MCF 10A (cell line): Measurements from ENCODE around the gene HSD3B7. TPM values are rescaled to one million over a fixed set of nuclear protein-coding genes. Genes with fewer than 3 reads are reported as not detected.
A peak's percentile ranks its signal among the peaks of the same experiment; 100 is the strongest.

Experiments used
- BruUV-seq: library from RNA; stranded (reverse); fragments of 400-500 nt; replicated peaks from 2 replicates; lab custom pipeline; 2021; lab: Mats Ljungman, UMichigan
- CTCF ChIA-PET: fragments of 300-600 bp; sonication (Branson Sonifier 250); formaldehyde crosslinking; extraction: SDS; loops from one replicate; lab custom pipeline; 2021; ENCODE audit warnings: antibody characterized with exemption, inconsistent platforms; lab: Yijun Ruan, JAX
- POLR2A ChIA-PET: fragments of 300-600, 350-650 bp; sonication (Branson Sonifier 250); formaldehyde crosslinking; extraction: SDS; loops from one replicate; lab custom pipeline; 2020; ENCODE audit warnings: antibody characterized with exemption, inconsistent platforms; lab: Yijun Ruan, JAX
- DNase-seq: peaks from one replicate; pipeline ENCODE4 v3.0.0-alpha.2; 2018; ENCODE audit not compliant: unreplicated experiment
- H3K27ac Mint-ChIP-seq: one replicate; pipeline ENCODE4 v1.8.0; 2022; ENCODE audit warnings: mild to moderate bottlenecking, low read depth, mixed read lengths; ENCODE audit not compliant: unreplicated experiment
- H3K27me3 Mint-ChIP-seq: one replicate; pipeline ENCODE4 v1.8.0; 2022; ENCODE audit warnings: mixed read lengths; ENCODE audit not compliant: insufficient read depth, unreplicated experiment
- H3K36me3 Mint-ChIP-seq: one replicate; pipeline ENCODE4 v1.8.0; 2022; ENCODE audit warnings: mild to moderate bottlenecking, moderate library complexity, mixed read lengths; ENCODE audit not compliant: insufficient read depth, unreplicated experiment
- H3K4me1 Mint-ChIP-seq: one replicate; pipeline ENCODE4 v1.8.0; 2022; ENCODE audit warnings: mixed read lengths; ENCODE audit not compliant: insufficient read depth, unreplicated experiment
- H3K4me3 Mint-ChIP-seq: one replicate; pipeline ENCODE4 v1.8.0; 2022; ENCODE audit warnings: mild to moderate bottlenecking, moderate library complexity, mixed read lengths; ENCODE audit not compliant: unreplicated experiment
- H3K9me3 Mint-ChIP-seq: one replicate; pipeline ENCODE4 v1.8.0; 2022; ENCODE audit warnings: mixed read lengths; ENCODE audit not compliant: unreplicated experiment
- intact Hi-C: fragments of 100-400 bp; cut with micrococcal nuclease; formaldehyde crosslinking; loops from 2 replicates; pipeline ENCODE4 v1.14.1; 2022
- total RNA-seq: library from RNA; stranded (reverse); gene quantifications from 2 replicates; pipeline ENCODE4 v1.2.3, GENCODE V29; 2022
- TF ChIP-seq, protein P1 (sequence below): fragments of 200-600 bp; IDR thresholded peaks from one replicate; pipeline ENCODE4 v1.8.0; 2022; ENCODE audit warnings: antibody characterized with exemption, mild to moderate bottlenecking; ENCODE audit not compliant: unreplicated experiment

HSD3B7 gene
- total RNA-seq, 1 experiment from 2014 or later = 5.0 TPM

DNA sequence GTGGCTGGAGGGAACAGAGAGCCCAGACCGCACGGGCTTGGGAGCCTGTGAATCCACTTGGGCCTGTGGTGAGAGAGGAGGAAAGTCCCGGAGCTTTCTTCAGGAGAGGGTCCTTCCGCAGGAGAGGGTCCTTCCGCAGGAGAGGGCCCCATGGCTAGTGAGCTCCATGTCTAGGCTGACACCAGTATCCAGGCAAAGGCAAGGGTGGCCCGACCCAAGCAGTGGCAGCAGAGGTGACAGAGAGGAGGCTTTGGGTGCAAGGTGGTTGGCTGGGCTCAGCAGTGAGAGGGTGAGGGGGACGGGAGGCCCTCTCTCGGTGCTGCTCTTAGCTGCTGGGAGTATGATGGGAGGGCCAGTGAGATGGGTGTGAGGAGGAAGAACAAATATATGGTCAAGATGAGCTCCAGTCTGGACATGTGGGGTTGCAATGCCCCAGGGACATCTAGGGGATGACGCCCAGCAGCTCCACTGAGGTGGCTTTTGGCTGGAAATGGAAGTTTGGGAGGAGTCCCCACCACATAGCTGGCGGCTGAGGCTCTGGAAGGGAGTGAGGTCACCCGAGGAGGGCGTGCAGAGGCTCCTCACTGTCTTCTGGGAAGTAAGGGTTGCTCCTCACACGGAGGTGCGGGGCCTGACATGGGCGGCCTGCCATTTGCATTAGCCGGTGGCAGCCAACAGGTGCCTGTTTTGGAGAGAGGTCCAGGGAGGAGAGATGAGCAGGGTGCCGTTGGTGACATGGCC lies 2.3 kb upstream of the HSD3B7 start:
- Mint-ChIP-seq H3K4me3 (no peak overlapping the region), H3K4me1 (peaks cover 5% of the 10 kb centered on the region), H3K27me3 (no peaks in the 10 kb centered on the region), H3K27ac (peak overlapping the region; percentile 35), H3K9me3 (no peaks in the 10 kb centered on the region), H3K36me3 (peaks cover 49% of the 10 kb centered on the region)
- DNase-seq = no peak
- ChIA-PET POLR2A (interaction anchor here (0.6 to 2.7 kb wide), 3 partner anchors 33 to 891 kb away, joined by 3 to 9 read pairs (median 3); partner anchors contain the start of gene STX4), CTCF (interaction anchor here (0.6 to 4.1 kb wide), 19 partner anchors 12 to 886 kb away, joined by 3 to 44 read pairs (median 4); partner anchors contain the start of genes VKORC1, ZNF646, ZNF668 and ZNF843)
- no TSS peak for BruUV-seq
- TF ChIP-seq, protein P1, sequence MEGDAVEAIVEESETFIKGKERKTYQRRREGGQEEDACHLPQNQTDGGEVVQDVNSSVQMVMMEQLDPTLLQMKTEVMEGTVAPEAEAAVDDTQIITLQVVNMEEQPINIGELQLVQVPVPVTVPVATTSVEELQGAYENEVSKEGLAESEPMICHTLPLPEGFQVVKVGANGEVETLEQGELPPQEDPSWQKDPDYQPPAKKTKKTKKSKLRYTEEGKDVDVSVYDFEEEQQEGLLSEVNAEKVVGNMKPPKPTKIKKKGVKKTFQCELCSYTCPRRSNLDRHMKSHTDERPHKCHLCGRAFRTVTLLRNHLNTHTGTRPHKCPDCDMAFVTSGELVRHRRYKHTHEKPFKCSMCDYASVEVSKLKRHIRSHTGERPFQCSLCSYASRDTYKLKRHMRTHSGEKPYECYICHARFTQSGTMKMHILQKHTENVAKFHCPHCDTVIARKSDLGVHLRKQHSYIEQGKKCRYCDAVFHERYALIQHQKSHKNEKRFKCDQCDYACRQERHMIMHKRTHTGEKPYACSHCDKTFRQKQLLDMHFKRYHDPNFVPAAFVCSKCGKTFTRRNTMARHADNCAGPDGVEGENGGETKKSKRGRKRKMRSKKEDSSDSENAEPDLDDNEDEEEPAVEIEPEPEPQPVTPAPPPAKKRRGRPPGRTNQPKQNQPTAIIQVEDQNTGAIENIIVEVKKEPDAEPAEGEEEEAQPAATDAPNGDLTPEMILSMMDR = no peak
- intact Hi-C loops = no loop called here

DNA sequence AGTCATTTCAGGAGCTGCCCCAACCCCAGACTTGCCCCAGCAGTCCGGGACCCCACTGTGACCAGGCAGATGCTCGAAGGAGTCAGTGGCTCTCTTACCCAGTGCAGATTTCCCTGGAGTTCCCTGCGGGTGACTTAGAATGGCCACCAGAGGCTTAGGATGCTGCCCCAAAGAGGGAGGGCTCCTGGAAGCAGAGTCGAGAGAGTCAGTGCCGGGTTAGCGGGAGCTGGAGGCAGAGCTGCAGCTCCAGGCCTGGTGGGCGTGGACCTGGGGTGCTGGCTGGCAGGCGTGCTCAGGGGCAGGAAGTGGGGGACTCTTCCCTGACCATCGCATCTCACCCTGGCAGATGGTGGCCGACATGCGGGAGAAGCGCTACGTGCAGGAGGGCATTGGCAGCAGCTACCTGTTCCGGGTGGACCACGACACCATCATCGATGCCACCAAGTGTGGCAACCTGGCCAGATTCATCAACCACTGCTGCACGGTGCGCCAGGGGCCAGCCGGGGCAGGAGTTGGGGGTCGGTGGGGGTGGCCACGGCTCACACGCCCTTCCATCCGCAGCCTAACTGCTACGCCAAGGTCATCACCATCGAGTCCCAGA lies 1.6 kb upstream of the HSD3B7 start:
- intact Hi-C loops = no loop called here
- ChIA-PET POLR2A (interaction anchor here (0.6 to 3.4 kb wide), 5 partner anchors 33 to 891 kb away, joined by 3 to 30 read pairs (median 3); partner anchors contain the start of genes STX4, ZNF646 and ZNF668), CTCF (interaction anchor here (0.6 to 4.1 kb wide), 29 partner anchors 8 to 886 kb away, joined by 3 to 44 read pairs (median 5); partner anchors contain the start of genes VKORC1, ZNF646, ZNF668 and ZNF843)
- Mint-ChIP-seq H3K9me3 (no peaks in the 10 kb centered on the region), H3K27ac (peak overlapping the region; percentile 35), H3K27me3 (no peaks in the 10 kb centered on the region), H3K36me3 (peaks cover 47% of the 10 kb centered on the region), H3K4me1 (peaks cover 5% of the 10 kb centered on the region), H3K4me3 (no peak overlapping the region)
- no TSS peak for BruUV-seq
- no peak for DNase-seq
- TF ChIP-seq, protein P1 = no peak

DNA sequence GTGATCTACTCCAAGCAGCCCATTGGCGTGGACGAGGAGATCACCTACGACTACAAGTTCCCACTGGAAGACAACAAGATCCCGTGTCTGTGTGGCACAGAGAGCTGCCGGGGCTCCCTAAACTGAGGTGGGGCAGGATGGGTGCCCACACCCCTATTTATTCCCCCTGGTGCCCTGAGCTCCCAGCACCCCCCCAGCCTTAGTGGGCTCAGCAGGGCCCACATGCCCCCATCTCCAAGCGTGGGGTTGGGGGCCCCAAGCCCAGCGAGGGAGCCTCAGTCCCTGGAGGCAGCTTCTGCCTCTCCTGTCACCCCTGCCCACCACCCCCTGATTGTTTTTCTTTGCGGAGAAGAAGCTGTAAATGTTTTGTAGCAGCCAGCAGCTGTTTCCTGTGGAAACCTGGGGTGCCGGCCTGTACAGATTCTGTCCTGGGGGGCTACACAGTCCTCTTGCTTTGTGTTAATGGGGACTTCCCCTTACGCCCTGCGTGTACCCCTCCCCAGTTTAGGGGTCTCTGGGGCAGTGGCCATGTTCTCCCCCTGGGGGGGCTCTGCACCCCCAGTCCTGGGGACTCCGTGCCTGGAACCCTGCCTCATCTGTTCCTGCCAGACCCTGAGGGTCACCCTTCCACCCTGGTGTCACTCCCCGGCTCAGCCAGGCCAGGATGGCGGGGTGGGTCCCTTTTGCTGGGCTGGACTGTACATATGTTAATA lies 953 bp upstream of the HSD3B7 start:
- ChIA-PET CTCF (interaction anchor here (0.6 to 4.1 kb wide), 49 partner anchors 8 to 885 kb away, joined by 3 to 44 read pairs (median 5); partner anchors contain the start of genes PRSS36, VKORC1, ZNF646 and ZNF668), POLR2A (interaction anchor here (0.7 to 3.4 kb wide), 5 partner anchors 50 to 535 kb away, joined by 3 to 30 read pairs (median 4); partner anchors contain the start of genes STX4, ZNF646 and ZNF668)
- peaks cover 41% of the 10 kb centered on the region for H3K36me3 Mint-ChIP-seq
- TSS peak; percentile 41 for BruUV-seq
- no peak overlapping the region for H3K4me3 Mint-ChIP-seq
- no peaks in the 10 kb centered on the region for H3K9me3 Mint-ChIP-seq
- H3K27me3 Mint-ChIP-seq = no peaks in the 10 kb centered on the region
- intact Hi-C loops = no loop called here
- TF ChIP-seq, protein P1 = no peak
- H3K4me1 Mint-ChIP-seq = peaks cover 5% of the 10 kb centered on the region
- DNase-seq = no peak
- no peak overlapping the region for H3K27ac Mint-ChIP-seq
